Measurements from ENCODE around the gene HPS4. TPM values are rescaled to one million over a fixed set of nuclear protein-coding genes. Genes with fewer than 3 reads are reported as not detected.

HPS4 gene
- total and polyA plus RNA-seq, 4 donors, result 5.4 to 26.2 (median 12.6) TPM

DNA sequence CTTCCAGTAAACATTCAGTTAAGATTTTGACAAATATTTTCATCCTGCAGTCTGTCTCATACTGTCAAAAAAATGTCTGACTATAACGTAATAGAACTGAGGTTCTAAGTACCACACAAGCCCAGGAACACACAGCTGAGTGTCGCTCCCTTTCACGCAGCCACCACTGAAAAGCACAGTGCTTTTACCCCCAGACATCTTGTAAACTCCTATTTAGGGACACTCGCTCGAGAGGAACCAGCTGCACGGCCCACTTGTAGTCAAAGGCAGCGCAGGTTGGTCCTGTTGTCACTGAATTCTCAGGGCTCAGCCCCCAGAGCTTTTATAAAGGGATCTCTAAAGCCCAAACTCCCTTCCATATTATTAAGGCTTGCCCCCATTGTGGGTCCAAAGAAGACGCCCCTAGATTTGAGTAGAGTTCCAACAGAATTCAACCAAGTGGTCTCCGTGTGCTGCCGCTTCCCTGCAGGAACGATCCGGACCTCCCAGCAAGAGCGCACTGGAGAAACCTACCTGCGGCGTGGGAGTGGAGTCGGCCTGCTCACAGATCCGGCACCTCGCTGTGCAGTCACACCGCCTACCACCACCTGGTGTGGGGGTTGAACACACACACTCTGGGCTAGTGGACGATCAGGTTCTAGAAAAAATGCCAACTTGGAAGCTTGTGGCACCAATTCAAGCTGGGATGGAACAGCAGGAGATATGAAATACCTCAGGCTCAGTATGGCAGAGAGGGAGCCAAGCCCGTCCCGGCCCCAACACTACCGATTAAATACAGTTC, 31.2 kb downstream of the HPS4 start:
- H3K27me3 ChIP-seq (ENCODE audit: control insufficient read depth in 4 of 4, insufficient read depth in 4 of 4, low read length in 3 of 4), result no peaks in the 10 kb centered on the region
- H3K27ac ChIP-seq (ENCODE audit: low read depth in 1 of 2, low read length in 2 of 2), result no peak overlapping the region
- no peak overlapping the region for H3K9ac ChIP-seq (ENCODE audit: low read depth in 1 of 2, low read length in 2 of 2)
- H3K9me3 ChIP-seq (ENCODE audit: control insufficient read depth in 4 of 4, low read length in 3 of 4), result no peaks in the 10 kb centered on the region
- no peak for TF ChIP-seq GABPA (IDR thresholded peaks at IDR 0.05 in 1 of 2, conservative IDR thresholded peaks at IDR 0.05 in 1 of 2)
- TF ChIP-seq NR2F2 (IDR thresholded peaks at IDR 0.05), result no peak
- TF ChIP-seq FOXA2 (IDR thresholded peaks at IDR 0.05), result no peak
- TF ChIP-seq YY1 (IDR thresholded peaks at IDR 0.05), result no peak
- TF ChIP-seq, protein P1, sequence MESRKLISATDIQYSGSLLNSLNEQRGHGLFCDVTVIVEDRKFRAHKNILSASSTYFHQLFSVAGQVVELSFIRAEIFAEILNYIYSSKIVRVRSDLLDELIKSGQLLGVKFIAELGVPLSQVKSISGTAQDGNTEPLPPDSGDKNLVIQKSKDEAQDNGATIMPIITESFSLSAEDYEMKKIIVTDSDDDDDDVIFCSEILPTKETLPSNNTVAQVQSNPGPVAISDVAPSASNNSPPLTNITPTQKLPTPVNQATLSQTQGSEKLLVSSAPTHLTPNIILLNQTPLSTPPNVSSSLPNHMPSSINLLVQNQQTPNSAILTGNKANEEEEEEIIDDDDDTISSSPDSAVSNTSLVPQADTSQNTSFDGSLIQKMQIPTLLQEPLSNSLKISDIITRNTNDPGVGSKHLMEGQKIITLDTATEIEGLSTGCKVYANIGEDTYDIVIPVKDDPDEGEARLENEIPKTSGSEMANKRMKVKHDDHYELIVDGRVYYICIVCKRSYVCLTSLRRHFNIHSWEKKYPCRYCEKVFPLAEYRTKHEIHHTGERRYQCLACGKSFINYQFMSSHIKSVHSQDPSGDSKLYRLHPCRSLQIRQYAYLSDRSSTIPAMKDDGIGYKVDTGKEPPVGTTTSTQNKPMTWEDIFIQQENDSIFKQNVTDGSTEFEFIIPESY (IDR thresholded peaks at IDR 0.05), result no peak
- TF ChIP-seq, protein P2, sequence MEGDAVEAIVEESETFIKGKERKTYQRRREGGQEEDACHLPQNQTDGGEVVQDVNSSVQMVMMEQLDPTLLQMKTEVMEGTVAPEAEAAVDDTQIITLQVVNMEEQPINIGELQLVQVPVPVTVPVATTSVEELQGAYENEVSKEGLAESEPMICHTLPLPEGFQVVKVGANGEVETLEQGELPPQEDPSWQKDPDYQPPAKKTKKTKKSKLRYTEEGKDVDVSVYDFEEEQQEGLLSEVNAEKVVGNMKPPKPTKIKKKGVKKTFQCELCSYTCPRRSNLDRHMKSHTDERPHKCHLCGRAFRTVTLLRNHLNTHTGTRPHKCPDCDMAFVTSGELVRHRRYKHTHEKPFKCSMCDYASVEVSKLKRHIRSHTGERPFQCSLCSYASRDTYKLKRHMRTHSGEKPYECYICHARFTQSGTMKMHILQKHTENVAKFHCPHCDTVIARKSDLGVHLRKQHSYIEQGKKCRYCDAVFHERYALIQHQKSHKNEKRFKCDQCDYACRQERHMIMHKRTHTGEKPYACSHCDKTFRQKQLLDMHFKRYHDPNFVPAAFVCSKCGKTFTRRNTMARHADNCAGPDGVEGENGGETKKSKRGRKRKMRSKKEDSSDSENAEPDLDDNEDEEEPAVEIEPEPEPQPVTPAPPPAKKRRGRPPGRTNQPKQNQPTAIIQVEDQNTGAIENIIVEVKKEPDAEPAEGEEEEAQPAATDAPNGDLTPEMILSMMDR (IDR thresholded peaks at IDR 0.05; ENCODE audit: low read depth, low read length, missing input control), result no peak
- TF ChIP-seq, protein P3, sequence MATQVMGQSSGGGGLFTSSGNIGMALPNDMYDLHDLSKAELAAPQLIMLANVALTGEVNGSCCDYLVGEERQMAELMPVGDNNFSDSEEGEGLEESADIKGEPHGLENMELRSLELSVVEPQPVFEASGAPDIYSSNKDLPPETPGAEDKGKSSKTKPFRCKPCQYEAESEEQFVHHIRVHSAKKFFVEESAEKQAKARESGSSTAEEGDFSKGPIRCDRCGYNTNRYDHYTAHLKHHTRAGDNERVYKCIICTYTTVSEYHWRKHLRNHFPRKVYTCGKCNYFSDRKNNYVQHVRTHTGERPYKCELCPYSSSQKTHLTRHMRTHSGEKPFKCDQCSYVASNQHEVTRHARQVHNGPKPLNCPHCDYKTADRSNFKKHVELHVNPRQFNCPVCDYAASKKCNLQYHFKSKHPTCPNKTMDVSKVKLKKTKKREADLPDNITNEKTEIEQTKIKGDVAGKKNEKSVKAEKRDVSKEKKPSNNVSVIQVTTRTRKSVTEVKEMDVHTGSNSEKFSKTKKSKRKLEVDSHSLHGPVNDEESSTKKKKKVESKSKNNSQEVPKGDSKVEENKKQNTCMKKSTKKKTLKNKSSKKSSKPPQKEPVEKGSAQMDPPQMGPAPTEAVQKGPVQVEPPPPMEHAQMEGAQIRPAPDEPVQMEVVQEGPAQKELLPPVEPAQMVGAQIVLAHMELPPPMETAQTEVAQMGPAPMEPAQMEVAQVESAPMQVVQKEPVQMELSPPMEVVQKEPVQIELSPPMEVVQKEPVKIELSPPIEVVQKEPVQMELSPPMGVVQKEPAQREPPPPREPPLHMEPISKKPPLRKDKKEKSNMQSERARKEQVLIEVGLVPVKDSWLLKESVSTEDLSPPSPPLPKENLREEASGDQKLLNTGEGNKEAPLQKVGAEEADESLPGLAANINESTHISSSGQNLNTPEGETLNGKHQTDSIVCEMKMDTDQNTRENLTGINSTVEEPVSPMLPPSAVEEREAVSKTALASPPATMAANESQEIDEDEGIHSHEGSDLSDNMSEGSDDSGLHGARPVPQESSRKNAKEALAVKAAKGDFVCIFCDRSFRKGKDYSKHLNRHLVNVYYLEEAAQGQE (IDR thresholded peaks at IDR 0.05), result no peak
- TF ChIP-seq HNF4A (conservative IDR thresholded peaks at IDR 0.05), result no peak
- TF ChIP-seq, protein P4, sequence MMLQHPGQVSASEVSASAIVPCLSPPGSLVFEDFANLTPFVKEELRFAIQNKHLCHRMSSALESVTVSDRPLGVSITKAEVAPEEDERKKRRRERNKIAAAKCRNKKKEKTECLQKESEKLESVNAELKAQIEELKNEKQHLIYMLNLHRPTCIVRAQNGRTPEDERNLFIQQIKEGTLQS (IDR thresholded peaks at IDR 0.05), result no peak
- no peak for TF ChIP-seq SP1 (IDR thresholded peaks at IDR 0.05)
- TF ChIP-seq RXRA (IDR thresholded peaks at IDR 0.05), result no peak
- TF ChIP-seq RAD21 (IDR thresholded peaks at IDR 0.05), result no peak
- TF ChIP-seq JUND (IDR thresholded peaks at IDR 0.05), result no peak
- TF ChIP-seq FOXA1 (IDR thresholded peaks at IDR 0.05), result no peak
- TF ChIP-seq TAF1 (conservative IDR thresholded peaks at IDR 0.05), result no peak
- TF ChIP-seq HNF4G (IDR thresholded peaks at IDR 0.05), result no peak
- TF ChIP-seq, protein P5, sequence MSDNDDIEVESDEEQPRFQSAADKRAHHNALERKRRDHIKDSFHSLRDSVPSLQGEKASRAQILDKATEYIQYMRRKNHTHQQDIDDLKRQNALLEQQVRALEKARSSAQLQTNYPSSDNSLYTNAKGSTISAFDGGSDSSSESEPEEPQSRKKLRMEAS (IDR thresholded peaks at IDR 0.05), result no peak
- no peak for TF ChIP-seq EGR1 (IDR thresholded peaks at IDR 0.05; ENCODE audit: low read depth in 2 of 2)
- H3K4me3 ChIP-seq (ENCODE audit: low read depth in 1 of 3, low read length in 3 of 3), result no peak overlapping the region
- no peak for DNase-seq (ENCODE audit: low spot score)
- H3K36me3 ChIP-seq (ENCODE audit: control insufficient read depth in 4 of 4, insufficient read depth in 3 of 4, low read depth in 1 of 4, low read length in 3 of 4), result peaks cover 3 to 45% (median 28%) of the 10 kb centered on the region in 4 donors
- 96% methylated on average over 23 of the region's 23 CpGs for WGBS
- H3K4me1 ChIP-seq (ENCODE audit: control insufficient read depth in 4 of 4, insufficient read depth in 4 of 4, low read length in 3 of 4), result no peaks in the 10 kb centered on the region
